Stimulated activated CD4-positive, alpha-beta T cell treated with anti-CD3 and anti-CD28 coated beads, Interleukin-12 subunit alpha, Interleukin-12 subunit beta, amount 100 ng/mL, for 24 hours (primary cell): ENCODE results near the gene RAB4B.
"Not testable (repeated sequence)": the region's sequence is repeated elsewhere in the genome, so short reads cannot be mapped to it uniquely, and the experiment has no call there.

Source experiments
- DNase-seq, 2 experiments: peaks; one replicate each; pipeline ENCODE4 v3.0.0-alpha.2; 2020; ENCODE audit warnings: low read depth in 2 of 2

Gene RAB4B

DNA sequence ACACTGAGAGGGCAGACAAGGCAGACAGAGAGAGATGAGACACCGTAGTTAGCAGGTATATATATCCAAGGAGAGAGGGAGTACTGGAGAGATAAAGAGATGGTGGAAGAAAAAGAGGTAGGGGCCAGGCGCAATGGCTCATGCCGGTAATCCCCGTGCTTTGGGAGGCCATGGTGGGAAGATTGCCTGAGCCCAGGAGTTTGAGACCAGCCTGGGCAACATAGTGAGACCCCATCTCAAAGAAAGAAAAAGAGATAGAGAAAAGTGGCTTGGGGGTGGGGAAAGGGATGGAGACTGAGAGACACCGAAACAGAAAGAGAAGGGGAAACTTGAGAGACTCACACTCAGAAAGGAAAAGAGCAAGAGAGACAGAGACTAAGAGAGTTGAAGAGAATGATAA lies 2.5 kb downstream of the RAB4B start:
- no peak for DNase-seq

DNA sequence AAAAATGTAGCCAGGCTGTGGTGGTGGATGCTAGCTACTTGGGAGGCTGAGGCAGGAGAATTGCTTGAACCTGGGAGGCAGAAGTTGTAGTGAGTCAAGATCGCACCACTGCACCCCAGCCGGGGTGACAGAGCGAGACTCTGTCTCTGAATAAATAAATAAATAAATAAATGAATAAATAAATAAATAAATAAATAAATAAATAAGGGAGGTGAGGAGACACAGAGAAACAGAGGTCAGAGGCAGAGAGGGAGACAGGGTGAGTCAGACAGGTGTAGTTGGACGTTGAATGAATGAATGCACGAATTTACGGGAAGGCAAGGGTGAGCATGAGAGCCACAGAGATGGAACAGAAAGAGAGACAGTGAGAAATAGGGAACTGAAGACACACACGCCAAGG lies 3.1 kb downstream of the RAB4B start:
- no peak for DNase-seq

DNA sequence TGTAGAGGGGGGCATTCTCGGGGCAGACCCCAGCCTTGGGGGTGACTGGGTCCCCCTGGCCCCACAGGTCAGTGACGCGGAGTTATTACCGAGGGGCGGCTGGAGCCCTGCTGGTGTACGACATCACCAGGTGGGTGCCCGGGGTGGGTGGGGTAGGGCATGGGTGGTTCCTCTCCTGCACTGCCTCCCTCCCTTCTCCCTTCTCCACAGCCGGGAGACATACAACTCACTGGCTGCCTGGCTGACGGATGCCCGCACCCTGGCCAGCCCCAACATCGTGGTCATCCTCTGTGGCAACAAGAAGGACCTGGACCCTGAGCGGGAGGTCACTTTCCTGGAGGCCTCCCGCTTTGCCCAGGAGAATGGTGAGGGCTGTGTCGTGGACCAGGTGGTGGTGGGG lies 5.7 kb downstream of the RAB4B start:
- DNase-seq, result no peak

DNA sequence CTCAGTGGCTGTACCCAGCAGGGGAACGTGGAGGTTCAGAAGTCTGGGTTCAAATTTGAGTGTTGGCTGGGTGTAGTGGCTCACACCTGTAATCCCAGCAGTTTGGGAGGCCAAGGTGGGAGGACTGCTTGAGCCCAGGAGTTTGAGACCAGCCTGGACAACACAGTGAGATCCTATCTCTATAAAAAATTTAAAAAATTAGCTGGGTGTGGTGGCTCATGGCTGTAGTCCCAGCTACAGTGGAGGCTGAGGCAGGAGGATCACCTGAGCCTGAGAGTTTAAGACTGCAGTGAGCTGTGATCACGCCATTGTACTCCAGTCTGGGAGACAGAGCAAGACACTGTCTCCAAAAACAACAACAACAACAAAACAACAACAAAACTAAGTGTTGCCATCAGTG lies 6.1 kb downstream of the RAB4B start:
- DNase-seq, result not testable (repeated sequence)

DNA sequence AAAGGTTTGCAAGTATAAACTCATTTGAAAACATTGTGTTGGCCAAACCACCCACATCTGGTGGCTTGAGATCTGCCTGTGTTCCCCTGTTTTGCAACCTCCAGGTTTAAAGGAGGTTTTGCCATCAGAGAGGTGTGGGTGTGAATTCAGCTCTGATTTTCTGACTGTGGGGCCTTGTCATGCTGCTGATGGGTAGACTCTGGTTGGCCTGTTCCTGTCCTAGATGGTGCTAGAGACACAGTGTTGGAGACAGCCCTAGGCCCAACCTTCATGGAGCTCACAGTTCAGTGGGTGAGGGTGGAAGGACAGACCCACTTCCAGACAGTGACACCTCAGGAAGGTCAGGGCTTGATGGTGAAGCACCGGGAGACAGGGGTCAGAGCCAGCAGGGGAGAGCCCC lies 7.5 kb downstream of the RAB4B start:
- DNase-seq, result no peak

DNA sequence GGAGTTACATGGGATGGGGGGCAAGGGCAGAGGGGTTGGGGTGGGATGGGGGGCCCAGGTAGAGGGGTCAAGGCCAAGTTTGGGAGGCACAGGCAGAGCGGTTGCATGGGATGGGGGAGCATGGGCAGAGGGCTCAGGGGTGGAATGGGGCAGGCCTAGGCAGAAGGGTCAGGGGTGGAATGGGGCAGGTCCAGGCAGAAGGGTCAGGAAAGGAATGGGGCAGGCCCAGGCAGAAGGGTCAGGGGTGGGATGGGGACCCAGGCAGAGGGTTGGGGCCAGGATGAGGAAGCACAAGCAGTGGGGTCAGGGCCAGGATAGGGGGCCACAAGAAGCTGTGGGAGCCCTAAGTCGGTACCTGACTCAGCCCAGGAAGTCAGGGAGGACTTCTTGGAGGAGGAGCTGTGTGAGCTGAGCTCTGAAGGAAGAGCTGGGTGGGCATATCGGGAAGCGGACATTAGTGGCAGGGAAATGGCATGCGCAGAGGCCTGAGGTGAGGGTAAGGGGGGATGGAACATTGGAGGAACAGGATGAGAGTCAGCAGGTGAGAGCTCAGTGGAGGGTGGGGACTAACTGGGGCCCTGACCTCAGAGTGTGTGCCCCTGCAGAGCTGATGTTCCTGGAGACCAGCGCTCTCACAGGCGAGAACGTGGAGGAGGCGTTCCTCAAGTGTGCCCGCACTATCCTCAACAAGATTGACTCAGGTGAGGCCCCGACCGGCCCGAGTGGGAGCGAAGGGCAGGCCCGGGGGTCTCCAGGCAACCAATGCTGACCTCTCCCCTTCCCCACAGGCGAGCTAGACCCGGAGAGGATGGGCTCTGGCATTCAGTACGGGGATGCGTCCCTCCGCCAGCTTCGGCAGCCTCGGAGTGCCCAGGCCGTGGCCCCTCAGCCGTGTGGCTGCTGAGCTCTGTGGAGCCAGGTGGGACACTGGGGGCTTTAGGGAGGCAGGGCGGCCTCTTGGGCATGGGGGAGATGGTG lies 8.3 kb downstream of the RAB4B start:
- DNase-seq, result no peak

DNA sequence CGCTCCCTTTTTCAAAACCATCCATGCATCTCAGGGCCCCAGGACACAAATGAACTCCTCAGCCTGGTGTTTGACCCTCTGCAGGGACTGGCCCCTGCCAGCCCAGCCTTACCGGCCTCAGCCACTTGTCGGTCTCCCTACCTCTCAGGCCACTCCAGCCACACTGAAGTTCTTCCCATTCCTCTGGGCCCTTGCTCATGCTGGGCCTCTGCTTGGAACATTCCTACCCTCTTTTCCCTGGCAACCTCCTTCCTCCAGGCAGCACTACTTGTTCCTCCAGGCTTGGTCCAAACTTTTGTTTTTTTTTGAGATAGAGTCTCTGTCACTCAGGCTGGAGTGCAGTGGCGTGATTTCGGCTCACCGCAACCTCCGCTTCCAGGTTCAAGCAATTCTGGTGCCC lies 13.3 kb downstream of the RAB4B start:
- DNase-seq, result no peak

DNA sequence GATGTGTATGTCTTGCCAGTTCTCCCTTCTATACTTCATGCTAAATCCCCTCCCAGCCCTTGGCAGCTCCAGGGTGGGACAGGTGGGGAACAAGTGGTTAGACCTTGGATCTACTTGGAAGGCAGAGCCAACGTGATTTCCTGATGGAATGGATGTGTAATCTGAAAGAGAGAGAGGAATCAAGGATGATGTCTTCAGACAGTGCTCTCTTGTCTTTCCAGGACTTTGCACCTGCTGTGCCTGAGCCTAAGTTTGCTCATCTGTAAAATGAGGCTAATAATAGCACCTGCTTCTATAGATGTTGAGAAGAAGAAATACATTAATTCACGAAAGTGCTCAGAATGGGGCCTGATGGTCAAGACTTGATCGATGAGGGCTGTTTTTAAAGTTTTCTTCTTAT lies 13.9 kb downstream of the RAB4B start:
- no peak for DNase-seq

DNA sequence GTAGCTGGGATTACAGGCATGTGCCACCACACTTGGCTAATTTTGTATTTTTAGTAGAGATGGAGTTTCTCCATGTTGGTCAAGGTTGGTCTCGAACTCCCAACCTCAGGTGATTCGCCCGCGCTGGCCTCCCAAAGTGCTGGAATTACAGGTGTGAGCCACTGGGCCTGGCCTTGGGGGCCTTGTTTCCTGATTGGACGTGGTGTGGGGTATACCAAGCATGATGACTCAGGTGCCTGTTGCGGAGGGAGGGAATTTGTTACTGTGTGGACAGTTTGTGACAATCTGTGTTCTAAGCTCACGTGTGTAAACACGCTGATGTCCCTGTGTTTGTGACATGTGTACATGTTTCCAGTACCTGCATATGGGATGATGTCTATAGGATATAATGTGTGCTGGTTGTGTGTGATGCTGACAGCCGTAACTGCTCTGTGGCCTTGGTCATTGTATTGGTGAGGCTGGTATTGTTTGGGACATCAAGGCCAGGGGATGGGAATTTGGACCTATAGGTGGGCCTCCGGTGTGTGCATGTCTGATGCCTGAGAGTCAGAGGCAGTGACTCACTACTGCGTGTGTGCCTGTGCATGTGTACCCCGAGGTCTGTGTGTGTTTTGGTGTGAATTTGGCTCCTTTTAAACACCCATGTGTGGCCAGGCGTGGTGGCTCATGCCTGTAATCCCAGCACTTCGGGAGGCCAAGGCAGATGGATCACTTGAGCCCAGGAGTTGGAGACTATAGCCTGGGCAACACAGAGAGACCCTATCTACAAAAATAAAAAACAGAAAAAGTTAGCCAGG lies 19.3 kb downstream of the RAB4B start:
- DNase-seq, result no peak

DNA sequence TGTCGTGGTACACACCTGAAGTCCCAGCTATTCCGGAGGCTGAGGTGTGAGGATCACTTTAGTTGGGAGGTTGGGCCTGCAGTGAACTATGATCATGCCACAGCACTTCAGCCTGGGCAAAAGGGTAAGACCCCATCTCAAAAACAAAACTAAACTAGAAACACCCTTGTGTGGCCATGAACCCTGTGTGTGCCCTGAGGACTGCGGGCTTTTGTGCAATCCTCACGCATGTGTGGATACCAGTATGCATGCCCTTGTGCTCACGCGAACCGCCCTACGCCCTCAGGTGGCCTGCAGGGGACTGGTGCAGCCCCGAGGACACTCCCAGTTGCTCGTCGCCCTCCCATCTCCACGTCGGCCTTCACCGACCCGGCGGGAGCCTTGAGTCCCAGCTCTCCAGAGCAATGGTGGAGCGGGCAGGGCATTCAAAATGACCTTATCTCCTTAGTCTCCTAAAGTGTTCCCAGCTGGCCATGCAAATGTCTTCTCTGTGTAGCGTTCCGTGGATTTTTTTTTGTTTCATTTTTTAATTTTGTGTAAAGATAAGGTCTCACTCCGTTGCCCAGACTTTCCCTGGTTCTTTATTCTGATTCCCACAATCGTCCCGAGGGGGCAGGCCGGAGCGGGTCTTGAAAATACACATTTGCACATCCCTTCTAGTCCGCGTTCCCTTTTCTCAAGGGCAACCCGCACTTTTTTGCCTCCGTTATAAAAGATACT lies 20.1 kb downstream of the RAB4B start:
- peak in 1 of 2 experiments; percentile 47 for DNase-seq

DNA sequence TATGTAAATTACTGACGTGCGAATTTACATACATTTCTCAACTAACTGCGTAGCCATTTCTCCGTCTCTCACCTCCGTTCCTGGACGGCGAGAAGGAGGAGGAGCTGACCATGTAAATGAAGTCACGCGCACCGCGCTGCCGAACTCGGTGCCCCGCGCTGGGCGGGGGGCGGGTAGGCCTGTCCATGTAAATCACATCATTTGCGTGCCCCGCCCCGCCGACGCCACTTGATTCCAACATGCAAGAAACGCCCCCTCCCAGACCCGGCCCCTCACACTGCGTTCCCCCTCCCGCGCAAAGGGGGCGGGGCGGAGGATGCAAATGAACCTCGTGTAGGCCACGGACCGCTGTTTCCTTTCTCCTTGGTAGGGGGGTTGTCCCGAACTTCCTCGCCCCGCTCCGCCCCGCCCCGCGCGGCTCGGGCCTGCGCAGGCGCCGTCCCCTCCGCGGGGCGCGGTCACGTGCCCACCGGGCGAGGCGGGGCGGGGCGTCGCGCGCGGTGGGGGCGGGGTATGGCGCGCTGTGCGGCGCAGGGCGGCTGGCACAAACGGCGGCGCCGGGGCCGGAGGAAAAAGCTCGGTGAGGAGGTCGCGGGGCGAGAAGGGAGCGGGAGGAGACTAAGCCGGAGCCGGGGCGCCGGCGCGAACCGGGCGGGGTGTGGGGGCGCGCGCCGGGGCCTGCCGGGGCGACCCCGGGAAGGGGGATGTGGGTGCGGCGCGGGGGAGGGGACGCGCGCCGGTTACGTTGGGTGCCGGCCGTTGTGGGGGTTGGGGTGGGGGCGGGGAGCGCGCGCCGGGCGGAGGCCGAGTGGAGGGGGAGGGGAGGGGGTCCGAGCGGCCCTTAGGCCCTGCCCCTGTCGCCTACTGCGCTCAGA lies 20.9 kb downstream of the RAB4B start, which contains the start of gene EGLN2:
TSS of gene EGLN2 (plus strand) at position 509 of the 875 bp plus-strand sequence. CDS start 1,382 bp downstream, outside the sequence.
- peak; percentile 100 for DNase-seq

DNA sequence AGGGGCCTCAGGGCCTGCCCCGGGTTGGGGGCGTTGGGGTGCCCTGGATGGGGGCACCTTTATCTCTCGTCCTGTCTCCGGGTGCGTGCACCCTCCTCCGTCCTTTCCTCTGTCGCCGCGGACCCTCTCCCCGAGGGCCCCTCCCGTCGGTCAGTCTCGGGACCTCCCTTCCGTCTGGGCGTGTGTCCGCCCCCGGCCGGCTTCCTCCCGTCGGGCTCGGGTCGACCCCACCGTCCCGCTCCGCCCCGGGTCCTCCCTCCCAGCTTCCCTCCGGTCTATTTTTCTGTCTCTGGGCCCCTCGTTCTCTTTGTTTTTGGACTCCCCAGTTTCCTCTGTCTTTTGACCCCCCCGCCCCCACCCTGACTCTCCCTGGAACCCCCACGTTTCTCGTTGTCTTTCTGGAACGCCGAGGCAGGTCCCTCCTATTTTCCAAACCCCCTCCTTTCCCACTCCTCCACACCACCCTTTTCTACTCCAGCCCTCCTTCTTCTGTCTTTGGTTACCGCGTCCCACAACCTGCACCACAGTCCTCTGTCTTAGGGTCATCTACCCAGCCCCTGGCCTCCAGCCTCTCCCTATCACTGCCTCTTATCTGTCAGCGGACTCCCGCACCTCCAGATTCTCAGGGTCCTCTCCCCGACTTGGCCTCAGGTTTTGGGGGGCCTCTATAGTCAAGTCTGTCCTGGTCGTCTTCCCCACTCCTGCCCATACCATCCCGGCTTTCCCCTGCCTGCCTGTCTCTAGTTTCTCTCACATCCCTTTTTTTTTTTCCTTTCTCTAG lies 21.7 kb downstream of the RAB4B start:
- DNase-seq, result no peak

DNA sequence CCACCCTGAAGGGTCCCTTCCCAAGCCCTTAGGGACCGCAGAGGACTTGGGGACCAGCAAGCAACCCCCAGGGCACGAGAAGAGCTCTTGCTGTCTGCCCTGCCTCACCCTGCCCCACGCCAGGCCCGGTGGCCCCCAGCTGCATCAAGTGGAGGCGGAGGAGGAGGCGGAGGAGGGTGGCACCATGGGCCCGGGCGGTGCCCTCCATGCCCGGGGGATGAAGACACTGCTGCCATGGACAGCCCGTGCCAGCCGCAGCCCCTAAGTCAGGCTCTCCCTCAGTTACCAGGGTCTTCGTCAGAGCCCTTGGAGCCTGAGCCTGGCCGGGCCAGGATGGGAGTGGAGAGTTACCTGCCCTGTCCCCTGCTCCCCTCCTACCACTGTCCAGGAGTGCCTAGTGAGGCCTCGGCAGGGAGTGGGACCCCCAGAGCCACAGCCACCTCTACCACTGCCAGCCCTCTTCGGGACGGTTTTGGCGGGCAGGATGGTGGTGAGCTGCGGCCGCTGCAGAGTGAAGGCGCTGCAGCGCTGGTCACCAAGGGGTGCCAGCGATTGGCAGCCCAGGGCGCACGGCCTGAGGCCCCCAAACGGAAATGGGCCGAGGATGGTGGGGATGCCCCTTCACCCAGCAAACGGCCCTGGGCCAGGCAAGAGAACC lies 22.4 kb downstream of the RAB4B start:
- DNase-seq, result no peak

DNA sequence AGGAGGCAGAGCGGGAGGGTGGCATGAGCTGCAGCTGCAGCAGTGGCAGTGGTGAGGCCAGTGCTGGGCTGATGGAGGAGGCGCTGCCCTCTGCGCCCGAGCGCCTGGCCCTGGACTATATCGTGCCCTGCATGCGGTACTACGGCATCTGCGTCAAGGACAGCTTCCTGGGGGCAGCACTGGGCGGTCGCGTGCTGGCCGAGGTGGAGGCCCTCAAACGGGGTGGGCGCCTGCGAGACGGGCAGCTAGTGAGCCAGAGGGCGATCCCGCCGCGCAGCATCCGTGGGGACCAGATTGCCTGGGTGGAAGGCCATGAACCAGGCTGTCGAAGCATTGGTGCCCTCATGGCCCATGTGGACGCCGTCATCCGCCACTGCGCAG lies 22.9 kb downstream of the RAB4B start:
- DNase-seq, result no peak

DNA sequence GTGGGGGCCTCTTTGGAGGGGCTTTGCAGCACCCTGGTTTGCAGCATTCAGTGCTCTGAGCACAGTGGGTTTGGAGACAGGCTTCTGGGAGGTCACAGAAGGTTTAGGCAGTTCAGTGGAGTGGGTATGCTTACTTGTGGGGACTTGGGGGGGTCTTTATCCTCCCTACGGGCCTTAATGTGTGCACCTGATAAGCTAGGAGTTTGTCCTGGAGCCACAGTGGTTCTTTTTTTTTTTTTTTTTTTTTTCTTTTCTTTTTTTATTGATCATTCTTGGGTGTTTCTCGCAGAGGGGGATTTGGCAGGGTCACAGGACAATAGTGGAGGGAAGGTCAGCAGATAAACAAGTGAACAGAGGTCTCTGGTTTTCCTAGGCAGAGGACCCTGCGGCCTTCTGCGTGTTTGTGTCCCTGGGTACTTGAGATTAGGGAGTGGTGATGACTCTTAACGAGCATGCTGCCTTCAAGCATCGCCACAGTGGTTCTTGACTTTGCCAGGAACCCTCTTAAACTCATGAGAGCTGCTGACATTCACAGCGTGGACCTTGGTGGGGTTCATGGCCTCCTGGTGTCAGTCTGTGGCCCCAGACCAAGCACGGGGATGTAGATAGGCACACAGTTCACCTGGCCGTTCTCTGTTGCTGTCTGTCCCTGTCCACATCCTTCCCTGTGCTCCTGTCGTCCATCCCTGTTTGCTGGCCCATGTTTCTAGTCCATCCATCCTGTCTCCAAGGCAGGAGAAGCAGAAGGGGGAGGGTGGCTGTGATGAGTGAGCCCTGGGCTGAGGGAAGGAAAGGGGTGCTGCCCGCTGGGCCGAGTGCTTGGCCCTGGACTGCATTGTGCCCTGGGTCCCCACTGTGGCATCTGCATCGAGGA lies 23.6 kb downstream of the RAB4B start:
- DNase-seq, result no peak

DNA sequence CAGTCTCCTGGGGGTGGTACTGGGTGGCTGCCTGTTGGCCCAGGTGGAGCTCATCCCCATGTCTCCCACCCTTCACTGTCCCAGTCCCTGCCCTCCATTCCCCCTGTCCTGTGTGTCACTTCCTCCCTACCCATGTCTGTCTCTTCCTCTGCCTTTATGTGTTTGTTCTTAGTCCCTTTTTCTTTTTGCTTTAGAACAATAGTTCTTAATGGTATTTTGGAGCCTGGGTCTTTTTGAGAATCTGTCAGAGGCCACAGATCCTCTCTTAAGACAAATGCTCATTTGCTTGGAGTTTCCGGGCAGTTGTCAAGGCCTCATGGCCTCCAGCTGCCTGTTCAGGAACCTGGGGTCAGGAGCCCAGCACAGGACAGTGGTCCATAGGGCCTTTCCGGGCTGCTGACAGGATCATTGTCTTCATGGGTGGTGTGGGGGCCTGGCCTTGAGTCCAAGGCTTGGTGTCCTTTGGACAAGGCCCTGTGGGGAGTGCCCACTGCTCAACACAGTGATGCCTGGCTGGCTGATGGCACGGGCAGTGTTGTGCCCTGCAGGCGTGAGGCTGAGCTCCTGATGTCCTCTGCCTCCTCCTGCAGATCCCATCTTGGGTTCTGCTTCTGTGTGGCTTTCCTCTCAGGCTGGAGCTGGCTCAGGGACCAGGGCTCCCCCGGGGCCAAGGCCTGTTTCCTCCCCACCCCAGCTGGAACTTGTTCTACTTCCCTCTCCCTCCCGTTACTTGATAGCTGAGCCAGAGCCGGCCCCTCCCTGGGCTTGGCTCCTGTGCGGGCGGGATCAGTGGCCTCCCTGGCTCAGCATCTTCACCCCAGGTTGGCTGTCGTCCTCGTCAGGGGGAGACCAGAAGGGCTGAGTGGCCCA lies 24.5 kb downstream of the RAB4B start:
- DNase-seq, result no peak

DNA sequence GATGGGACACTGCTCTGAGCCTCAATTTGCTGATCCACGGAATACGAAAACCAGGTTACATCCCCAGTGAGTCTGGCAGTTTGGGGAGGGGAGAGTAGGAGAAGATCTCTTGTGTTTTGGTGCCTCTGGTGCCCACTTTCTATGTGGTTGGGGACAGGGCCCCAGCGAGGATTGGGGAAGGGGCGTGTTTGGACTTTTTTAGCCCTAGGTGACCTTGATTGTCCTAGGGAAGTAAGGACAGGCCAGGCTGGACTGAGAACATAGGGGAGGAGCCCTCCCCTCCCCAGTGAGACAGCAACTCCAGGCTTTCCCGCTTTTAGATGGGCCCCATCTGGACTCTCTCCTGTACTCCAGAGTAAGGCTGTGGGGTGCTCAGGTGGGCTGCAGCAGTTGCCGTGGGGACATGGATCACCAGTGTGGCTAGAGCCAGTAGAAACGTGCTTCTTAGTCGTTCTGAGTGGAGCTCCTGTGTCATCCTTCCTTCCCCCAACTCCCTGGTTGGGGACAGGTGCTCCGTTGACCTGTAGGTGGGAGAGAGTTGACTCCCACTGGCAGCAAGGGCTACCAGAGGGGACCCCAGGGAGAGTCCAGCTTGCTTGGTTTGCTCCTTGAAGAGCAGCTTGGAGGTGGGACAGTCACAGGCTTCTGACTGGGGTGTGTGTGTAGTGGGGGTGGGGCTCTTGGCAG lies 25.3 kb downstream of the RAB4B start:
- no peak for DNase-seq
